Measurements from ENCODE around the gene CTDP1.

DNA sequence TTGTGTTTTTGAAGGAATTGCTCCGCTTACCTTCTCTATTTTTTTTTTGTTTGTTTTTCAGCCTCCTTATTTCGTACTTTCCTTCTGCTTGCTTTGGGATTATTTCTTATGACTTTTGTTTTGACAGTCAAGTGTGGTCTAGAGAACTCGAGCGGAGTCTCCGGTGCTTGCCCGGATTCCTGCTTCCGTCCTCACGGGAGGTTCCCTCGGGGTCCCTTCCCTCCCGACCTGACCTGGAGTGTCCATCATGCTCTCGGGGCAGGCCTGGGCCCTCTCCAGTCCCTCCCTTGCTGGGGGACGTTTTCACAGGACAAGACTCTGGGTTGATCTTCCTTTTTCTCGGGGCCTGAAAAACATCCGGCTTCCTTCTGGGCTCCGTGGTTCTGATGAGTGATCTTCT is 45.9 kb downstream of the CTDP1 start:
- TF ChIP-seq, protein P1, sequence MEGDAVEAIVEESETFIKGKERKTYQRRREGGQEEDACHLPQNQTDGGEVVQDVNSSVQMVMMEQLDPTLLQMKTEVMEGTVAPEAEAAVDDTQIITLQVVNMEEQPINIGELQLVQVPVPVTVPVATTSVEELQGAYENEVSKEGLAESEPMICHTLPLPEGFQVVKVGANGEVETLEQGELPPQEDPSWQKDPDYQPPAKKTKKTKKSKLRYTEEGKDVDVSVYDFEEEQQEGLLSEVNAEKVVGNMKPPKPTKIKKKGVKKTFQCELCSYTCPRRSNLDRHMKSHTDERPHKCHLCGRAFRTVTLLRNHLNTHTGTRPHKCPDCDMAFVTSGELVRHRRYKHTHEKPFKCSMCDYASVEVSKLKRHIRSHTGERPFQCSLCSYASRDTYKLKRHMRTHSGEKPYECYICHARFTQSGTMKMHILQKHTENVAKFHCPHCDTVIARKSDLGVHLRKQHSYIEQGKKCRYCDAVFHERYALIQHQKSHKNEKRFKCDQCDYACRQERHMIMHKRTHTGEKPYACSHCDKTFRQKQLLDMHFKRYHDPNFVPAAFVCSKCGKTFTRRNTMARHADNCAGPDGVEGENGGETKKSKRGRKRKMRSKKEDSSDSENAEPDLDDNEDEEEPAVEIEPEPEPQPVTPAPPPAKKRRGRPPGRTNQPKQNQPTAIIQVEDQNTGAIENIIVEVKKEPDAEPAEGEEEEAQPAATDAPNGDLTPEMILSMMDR (conservative IDR thresholded peaks at IDR 0.05 in 1 of 2, IDR thresholded peaks at IDR 0.05 in 1 of 2; ENCODE audit: extremely low read depth in 1 of 2, insufficient read depth in 1 of 2, low read depth in 1 of 2, low read length in 2 of 2): no peak
- TF ChIP-seq EZH2 (IDR thresholded peaks at IDR 0.05; ENCODE audit: borderline replicate concordance, low read length): no peak

Measured in mammary epithelial cell (primary cell).